ENCODE results near the gene BACH2. TPM values are rescaled to one million over a fixed set of nuclear protein-coding genes. Genes with fewer than 3 reads are reported as not detected.

The BACH2 gene
- total RNA-seq, 6 donors from 2014 or later, result 3.1 to 6.8 (median 5.3) TPM

DNA sequence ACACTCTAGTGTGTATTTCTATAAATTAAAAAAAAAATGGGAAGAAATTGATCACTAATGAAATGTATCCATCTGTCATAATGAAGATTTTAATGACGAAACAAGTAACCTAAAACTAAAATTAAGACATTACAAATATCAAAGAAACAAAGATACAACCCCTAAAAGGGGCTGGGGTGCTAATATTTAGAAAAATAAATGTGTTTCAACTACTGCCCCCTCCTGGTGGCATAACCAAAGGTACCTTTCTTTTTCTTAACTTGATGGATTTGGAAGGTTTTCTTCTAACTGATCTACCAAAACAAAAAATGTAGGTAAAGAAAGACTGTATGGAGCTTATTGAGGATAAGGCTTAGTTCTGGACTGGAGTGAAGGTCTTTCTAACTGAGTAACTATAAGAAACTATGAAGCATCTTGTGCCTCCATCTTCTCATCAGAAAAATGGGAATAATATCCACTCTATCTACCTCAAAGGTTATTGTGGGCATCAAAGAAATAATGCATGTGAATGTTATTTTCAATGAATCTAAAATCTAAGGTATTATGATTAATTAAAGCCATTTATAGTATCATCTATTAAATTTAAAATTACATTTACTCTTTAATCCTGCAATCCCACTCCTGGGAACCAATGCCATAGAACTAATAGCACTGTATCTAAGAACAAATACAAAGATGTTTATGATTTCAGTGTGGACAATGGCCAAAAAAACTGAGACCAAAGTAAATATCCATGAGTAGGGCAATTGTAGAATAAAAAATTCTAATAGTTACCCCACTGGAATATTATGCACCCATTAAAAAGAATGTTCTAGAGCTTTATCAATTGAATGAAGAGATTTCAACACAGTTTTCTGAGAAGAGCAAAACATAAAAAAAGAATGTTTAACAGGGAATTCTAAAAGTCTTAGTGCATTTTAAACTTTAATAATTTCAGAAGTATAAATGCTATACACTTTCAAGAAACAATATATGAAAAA is 117.2 kb downstream of the BACH2 start:
- H3K27me3 ChIP-seq, result no peaks in the 10 kb centered on the region
- H3K9me3 ChIP-seq, result no peaks in the 10 kb centered on the region
- H3K4me3 ChIP-seq, result no peak overlapping the region
- ATAC-seq (ENCODE audit: low FRiP score in 2 of 2) (no peak), DNase-seq (no peak)
- no peak for TF ChIP-seq POLR2A (IDR thresholded peaks at IDR 0.05)
- TF ChIP-seq, protein P1, sequence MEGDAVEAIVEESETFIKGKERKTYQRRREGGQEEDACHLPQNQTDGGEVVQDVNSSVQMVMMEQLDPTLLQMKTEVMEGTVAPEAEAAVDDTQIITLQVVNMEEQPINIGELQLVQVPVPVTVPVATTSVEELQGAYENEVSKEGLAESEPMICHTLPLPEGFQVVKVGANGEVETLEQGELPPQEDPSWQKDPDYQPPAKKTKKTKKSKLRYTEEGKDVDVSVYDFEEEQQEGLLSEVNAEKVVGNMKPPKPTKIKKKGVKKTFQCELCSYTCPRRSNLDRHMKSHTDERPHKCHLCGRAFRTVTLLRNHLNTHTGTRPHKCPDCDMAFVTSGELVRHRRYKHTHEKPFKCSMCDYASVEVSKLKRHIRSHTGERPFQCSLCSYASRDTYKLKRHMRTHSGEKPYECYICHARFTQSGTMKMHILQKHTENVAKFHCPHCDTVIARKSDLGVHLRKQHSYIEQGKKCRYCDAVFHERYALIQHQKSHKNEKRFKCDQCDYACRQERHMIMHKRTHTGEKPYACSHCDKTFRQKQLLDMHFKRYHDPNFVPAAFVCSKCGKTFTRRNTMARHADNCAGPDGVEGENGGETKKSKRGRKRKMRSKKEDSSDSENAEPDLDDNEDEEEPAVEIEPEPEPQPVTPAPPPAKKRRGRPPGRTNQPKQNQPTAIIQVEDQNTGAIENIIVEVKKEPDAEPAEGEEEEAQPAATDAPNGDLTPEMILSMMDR (IDR thresholded peaks at IDR 0.05), result peak in 4 of 6 experiments; percentile 19 to 34 (median 28)
- TF ChIP-seq EP300 (IDR thresholded peaks at IDR 0.05), result no peak
- peak overlapping the region in 2 of 4 donors; percentile 73 to 81 for H3K27ac ChIP-seq
- 84 to 89% methylated on average over 1 of the region's 1 CpG for whole genome bisulfite sequencing, 2 donors
- H3K36me3 ChIP-seq, result no peaks in the 10 kb centered on the region
- H3K4me1 ChIP-seq, result peaks cover 23 to 37% (median 32%) of the 10 kb centered on the region in 4 donors

- no peak overlapping the region for H3K4me3 ChIP-seq
- H3K4me1 ChIP-seq, result peaks cover 18 to 29% (median 27%) of the 10 kb centered on the region in 4 donors
- TF ChIP-seq POLR2AphosphoS5 (IDR thresholded peaks at IDR 0.05) (no peak), POLR2A (IDR thresholded peaks at IDR 0.05) (no peak), EP300 (IDR thresholded peaks at IDR 0.05) (no peak)
- TF ChIP-seq, protein P1 (IDR thresholded peaks at IDR 0.05), result no peak
- H3K27me3 ChIP-seq, result no peaks in the 10 kb centered on the region
- no peaks in the 10 kb centered on the region for H3K9me3 ChIP-seq
- 13 to 14% methylated on average over 4 of the region's 4 CpGs for WGBS, 2 donors
- H3K27ac ChIP-seq, result peak overlapping the region; percentile 37 to 81 (median 62)
- ATAC-seq (ENCODE audit: low FRiP score in 2 of 2) (peak in 1 of 2 donors; percentile 63), DNase-seq (no peak)
- no peaks in the 10 kb centered on the region for H3K36me3 ChIP-seq
These were observed 118.2 kb downstream of the BACH2 start for GRCh38 chr6:90178384-90178855.

DNA sequence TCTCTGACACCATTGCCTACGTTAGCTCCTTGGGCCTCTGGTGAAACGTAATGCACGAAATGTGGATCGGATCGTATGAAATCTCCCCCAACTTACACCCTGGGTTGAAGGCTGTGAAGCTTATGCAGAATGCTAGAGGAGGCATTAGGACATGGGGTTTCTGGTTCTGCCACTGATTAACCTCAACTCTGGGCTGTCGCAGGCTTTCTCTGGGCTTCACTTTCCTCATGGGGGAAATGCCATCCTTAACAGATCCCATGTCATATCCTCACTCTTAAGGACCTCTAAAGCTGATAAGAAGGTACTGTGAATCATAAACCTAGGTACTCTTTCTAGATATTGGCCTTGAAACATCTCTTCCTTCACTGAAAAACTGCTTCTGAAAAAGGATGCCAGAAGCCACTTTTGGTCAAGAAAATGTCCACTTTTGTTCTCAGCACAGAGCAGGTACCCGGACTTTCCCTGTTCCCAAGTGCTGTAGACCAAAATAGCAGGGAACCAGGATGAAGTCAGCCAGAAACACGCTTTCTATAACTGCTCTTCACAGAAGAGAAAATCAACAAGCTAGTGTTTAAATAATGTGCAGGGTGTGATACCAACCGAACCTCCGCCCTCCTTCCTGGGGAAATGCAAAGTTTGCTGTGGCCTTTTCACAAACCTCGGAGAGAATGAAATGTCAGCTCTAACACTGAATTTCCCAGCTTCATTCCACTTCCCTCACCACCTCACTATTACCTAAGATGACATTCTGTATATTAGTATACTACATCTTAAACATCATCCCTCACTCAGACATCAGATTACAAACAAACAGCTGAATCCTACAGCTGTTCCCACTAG is 118.9 kb downstream of the BACH2 start:
- H3K4me1 ChIP-seq, result peaks cover 18 to 29% (median 27%) of the 10 kb centered on the region in 4 donors
- H3K27ac ChIP-seq, result peak overlapping the region; percentile 37 to 81 (median 62)
- TF ChIP-seq, protein P1 (IDR thresholded peaks at IDR 0.05), result no peak
- peak in 1 of 2 donors; percentile 61 for TF ChIP-seq POLR2AphosphoS5 (IDR thresholded peaks at IDR 0.05)
- TF ChIP-seq EP300 (IDR thresholded peaks at IDR 0.05), result peak in 1 of 4 donors; percentile 37
- no peaks in the 10 kb centered on the region for H3K36me3 ChIP-seq
- no peaks in the 10 kb centered on the region for H3K9me3 ChIP-seq
- no peak for DNase-seq
- WGBS, 2 donors, result 49 to 58% methylated on average over 10 to 11 of the region's 11 CpGs
- no peaks in the 10 kb centered on the region for H3K27me3 ChIP-seq
- peak in 1 of 2 donors; percentile 21 for ATAC-seq (ENCODE audit: low FRiP score in 2 of 2)
- H3K4me3 ChIP-seq, result no peak overlapping the region

DNA sequence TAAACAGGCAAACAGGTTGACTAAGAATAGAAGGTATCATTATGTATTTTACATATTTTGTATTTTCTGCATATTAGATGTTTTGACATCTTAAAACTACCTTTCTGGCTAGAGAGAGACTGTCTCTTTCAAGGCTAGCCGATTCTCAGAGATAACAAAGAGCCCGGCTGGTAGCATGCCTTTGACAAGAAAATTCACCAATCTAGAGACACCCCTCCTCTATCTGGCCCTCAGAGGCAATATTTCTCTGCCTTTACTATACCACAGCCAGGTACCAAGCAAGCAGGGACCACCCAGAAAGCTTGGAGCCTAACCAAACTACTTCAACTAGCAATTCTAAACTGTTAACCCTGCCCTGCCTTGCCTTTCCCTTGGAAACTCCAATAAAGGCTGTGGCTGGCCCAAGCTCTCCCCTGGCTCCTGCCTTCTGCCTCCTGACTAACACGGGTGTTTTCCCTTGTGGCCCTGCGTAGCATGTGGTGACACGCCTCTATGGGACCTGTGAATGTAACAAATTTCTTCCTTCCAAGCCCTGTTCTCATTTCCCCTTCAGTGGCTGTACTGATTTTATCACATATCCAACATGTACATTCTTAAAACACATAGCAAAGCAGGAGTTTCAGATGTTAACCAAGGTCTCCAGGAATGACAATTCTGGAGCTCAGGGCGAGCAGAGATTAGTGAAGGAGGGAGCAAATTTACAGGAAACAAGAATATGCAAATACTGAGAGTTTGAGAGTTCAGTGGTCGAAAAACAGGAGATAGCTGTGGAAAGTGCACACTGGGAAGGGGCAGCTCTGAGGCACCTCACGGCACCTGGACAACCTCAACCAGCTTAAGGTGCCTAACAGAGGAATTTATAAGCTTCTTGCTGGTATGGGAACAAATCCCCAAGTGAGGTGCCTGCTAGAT is 120.8 kb downstream of the BACH2 start:
- DNase-seq, result no peak
- peak; percentile 49 to 55 for ATAC-seq (ENCODE audit: low FRiP score in 2 of 2)
- Histone ChIP-seq H3K4me1 (peaks cover 18 to 29% (median 27%) of the 10 kb centered on the region in 4 donors), H3K27me3 (no peaks in the 10 kb centered on the region), H3K27ac (peak overlapping the region in 3 of 4 donors; percentile 5 to 81 (median 56)), H3K36me3 (no peaks in the 10 kb centered on the region), H3K9me3 (no peaks in the 10 kb centered on the region), H3K4me3 (no peak overlapping the region)
- no peak for TF ChIP-seq EP300 (IDR thresholded peaks at IDR 0.05)
- peak in 1 of 2 donors; percentile 49 for TF ChIP-seq POLR2AphosphoS5 (IDR thresholded peaks at IDR 0.05)
- WGBS, 2 donors, result 62 to 63% methylated on average over 8 of the region's 8 CpGs

Measured in upper lobe of left lung (tissue), 6 donors.